HEK293 (cell line): ENCODE measurements around the gene GALE.

Experiments
- BCL11A ChIP-seq: fragments of 450-650 bp; formaldehyde crosslinking; IDR thresholded peaks from 2 replicates; pipeline ENCODE4 v1.5.1; 2016; ENCODE audit warnings: low read depth, missing biosample characterization, missing genetic modification characterization
- GLI4 ChIP-seq: fragments of 450-650 bp; formaldehyde crosslinking; IDR thresholded peaks from 2 replicates; pipeline ENCODE4 v1.5.1; 2016; ENCODE audit warnings: missing biosample characterization, missing genetic modification characterization
- IKZF3 ChIP-seq: fragments of 450-650 bp; IDR thresholded peaks from 2 replicates; pipeline ENCODE4 v1.5.0; 2018; ENCODE audit warnings: missing biosample characterization, mild to moderate bottlenecking, missing genetic modification characterization, moderate library complexity
- REPIN1 ChIP-seq: fragments of 450-650 bp; formaldehyde crosslinking; IDR thresholded peaks from 2 replicates; pipeline ENCODE4 v1.5.1; 2017; ENCODE audit warnings: missing biosample characterization, missing genetic modification characterization, low read depth
- SALL2 ChIP-seq: fragments of 450-650 bp; formaldehyde crosslinking; IDR thresholded peaks from 2 replicates; pipeline ENCODE4 v1.5.0; 2017; ENCODE audit warnings: missing biosample characterization, mild to moderate bottlenecking, missing genetic modification characterization, borderline replicate concordance
- SP7 ChIP-seq: fragments of 450-650 bp; formaldehyde crosslinking; IDR thresholded peaks from 2 replicates; pipeline ENCODE4 v1.5.1; 2016; ENCODE audit warnings: missing biosample characterization, missing genetic modification characterization
- ZNF133 ChIP-seq: fragments of 450-650 bp; formaldehyde crosslinking; IDR thresholded peaks from 2 replicates; pipeline ENCODE4 v1.5.1; 2016; ENCODE audit warnings: missing biosample characterization, missing genetic modification characterization
- ZNF169 ChIP-seq: fragments of 450-650 bp; formaldehyde crosslinking; IDR thresholded peaks from 2 replicates; pipeline ENCODE4 v1.5.1; 2016; ENCODE audit warnings: missing biosample characterization, missing genetic modification characterization
- ZNF292 ChIP-seq: fragments of 450-650 bp; formaldehyde crosslinking; IDR thresholded peaks from 2 replicates; pipeline ENCODE4 v1.5.1; 2016; ENCODE audit warnings: low read depth, missing biosample characterization, missing genetic modification characterization, borderline replicate concordance
- ZNF394 ChIP-seq: fragments of 450-650 bp; formaldehyde crosslinking; IDR thresholded peaks from 2 replicates; pipeline ENCODE4 v1.5.1; 2016; ENCODE audit warnings: missing biosample characterization, missing genetic modification characterization, mild to moderate bottlenecking, moderate library complexity, borderline replicate concordance
- ZNF48 ChIP-seq: fragments of 450-650 bp; formaldehyde crosslinking; IDR thresholded peaks from 2 replicates; pipeline ENCODE4 v1.5.1; 2016; ENCODE audit warnings: missing biosample characterization, missing genetic modification characterization
- ZNF76 ChIP-seq: fragments of 450-650 bp; formaldehyde crosslinking; IDR thresholded peaks from 2 replicates; pipeline ENCODE4; 2016; ENCODE audit warnings: low read depth, missing biosample characterization, missing genetic modification characterization, borderline replicate concordance
- TF ChIP-seq, protein P1 (sequence below): fragments of 450-650 bp; formaldehyde crosslinking; IDR thresholded peaks from 2 replicates; pipeline ENCODE4 v1.5.1; 2016; ENCODE audit warnings: missing biosample characterization, missing genetic modification characterization, low read depth
- TF ChIP-seq, protein P2 (sequence below): fragments of 450-650 bp; formaldehyde crosslinking; IDR thresholded peaks from 2 replicates; pipeline ENCODE4 v1.5.1; 2016; ENCODE audit warnings: missing biosample characterization, missing genetic modification characterization
- TF ChIP-seq, protein P3 (sequence below): fragments of 450-650 bp; formaldehyde crosslinking; IDR thresholded peaks from 2 replicates; pipeline ENCODE4 v1.5.1; 2016; ENCODE audit warnings: missing biosample characterization, missing genetic modification characterization
- TF ChIP-seq, protein P4 (sequence below): fragments of 450-650 bp; formaldehyde crosslinking; conservative IDR thresholded peaks from 2 replicates; pipeline ENCODE4 v1.5.1; 2016; ENCODE audit warnings: low read depth, missing biosample characterization, missing genetic modification characterization
- TF ChIP-seq, protein P5 (sequence below): fragments of 450-650 bp; formaldehyde crosslinking; IDR thresholded peaks from 2 replicates; pipeline ENCODE4 v1.5.1; 2016; ENCODE audit warnings: missing biosample characterization, missing genetic modification characterization
- TF ChIP-seq, protein P6 (sequence below): fragments of 450-650 bp; formaldehyde crosslinking; IDR thresholded peaks from 2 replicates; pipeline ENCODE4 v1.5.1; 2016; ENCODE audit warnings: missing biosample characterization, missing genetic modification characterization, borderline replicate concordance
- TF ChIP-seq, protein P7 (sequence below): fragments of 450-650 bp; formaldehyde crosslinking; IDR thresholded peaks from 2 replicates; pipeline ENCODE4 v1.5.1; 2016; ENCODE audit warnings: missing biosample characterization, missing genetic modification characterization
- TF ChIP-seq, protein P8 (sequence below): fragments of 450-650 bp; formaldehyde crosslinking; IDR thresholded peaks from 2 replicates; pipeline ENCODE4 v1.5.1; 2016; ENCODE audit warnings: missing biosample characterization, missing genetic modification characterization

GALE gene

DNA sequence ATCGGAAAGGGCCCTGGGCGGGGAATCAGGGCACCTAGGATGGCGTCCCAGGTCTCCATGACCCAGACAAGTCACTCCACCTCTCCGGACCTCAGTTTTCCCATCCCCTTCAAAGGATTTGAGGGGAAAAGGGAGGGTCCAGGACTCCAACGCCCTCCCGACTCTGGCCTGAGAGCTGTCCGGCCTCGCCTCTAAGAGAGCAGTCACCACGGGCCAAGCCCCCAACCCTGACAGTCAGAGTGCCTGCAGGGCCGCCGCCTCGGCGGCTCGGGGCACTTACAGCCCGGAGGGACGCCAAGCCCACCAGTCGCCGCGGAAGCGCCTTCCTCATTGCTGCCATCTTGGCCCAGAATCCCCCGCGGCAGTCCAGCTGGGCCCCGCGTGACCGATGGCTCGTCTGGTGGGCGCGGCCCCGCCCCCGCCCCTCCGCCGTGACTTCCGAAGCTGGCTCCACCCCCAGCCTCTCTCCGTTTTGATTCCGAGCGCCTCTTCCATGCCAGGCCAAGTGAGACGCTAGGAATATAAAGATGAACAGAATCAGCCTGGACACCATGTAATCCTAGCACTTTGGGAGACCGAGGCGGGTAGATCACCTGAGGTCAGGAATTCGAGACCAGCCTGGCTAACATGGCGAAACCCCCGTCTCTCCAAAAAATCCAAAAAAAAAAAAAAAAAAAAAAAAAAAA is 24.7 kb upstream of the GALE start, which contains the start of gene HMGCL (continued):
- TF ChIP-seq REPIN1 (tag by site-specific recombination) (no peak), ZNF394 (tag by site-specific recombination) (0 out of 2 replicates have a peak, but pooled peaks have one; percentile 41), BCL11A (tag by site-specific recombination) (no peak), ZNF169 (no peak), ZNF292 (no peak), ZNF48 (tag by site-specific recombination) (no peak), ZNF133 (tag by site-specific recombination) (no peak), ZNF76 (peak; percentile 96), SALL2 (tag by site-specific recombination) (no peak), SP7 (tag by site-specific recombination) (peak; percentile 48; the same call in 1 of the 2 replicates), IKZF3 (no peak), GLI4 (no peak)
- TF ChIP-seq, protein P1, sequence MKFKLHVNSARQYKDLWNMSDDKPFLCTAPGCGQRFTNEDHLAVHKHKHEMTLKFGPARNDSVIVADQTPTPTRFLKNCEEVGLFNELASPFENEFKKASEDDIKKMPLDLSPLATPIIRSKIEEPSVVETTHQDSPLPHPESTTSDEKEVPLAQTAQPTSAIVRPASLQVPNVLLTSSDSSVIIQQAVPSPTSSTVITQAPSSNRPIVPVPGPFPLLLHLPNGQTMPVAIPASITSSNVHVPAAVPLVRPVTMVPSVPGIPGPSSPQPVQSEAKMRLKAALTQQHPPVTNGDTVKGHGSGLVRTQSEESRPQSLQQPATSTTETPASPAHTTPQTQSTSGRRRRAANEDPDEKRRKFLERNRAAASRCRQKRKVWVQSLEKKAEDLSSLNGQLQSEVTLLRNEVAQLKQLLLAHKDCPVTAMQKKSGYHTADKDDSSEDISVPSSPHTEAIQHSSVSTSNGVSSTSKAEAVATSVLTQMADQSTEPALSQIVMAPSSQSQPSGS (tag by site-specific recombination), result no peak
- TF ChIP-seq, protein P2, sequence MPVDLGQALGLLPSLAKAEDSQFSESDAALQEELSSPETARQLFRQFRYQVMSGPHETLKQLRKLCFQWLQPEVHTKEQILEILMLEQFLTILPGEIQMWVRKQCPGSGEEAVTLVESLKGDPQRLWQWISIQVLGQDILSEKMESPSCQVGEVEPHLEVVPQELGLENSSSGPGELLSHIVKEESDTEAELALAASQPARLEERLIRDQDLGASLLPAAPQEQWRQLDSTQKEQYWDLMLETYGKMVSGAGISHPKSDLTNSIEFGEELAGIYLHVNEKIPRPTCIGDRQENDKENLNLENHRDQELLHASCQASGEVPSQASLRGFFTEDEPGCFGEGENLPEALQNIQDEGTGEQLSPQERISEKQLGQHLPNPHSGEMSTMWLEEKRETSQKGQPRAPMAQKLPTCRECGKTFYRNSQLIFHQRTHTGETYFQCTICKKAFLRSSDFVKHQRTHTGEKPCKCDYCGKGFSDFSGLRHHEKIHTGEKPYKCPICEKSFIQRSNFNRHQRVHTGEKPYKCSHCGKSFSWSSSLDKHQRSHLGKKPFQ (tag by site-specific recombination), result no peak
- TF ChIP-seq, protein P3, sequence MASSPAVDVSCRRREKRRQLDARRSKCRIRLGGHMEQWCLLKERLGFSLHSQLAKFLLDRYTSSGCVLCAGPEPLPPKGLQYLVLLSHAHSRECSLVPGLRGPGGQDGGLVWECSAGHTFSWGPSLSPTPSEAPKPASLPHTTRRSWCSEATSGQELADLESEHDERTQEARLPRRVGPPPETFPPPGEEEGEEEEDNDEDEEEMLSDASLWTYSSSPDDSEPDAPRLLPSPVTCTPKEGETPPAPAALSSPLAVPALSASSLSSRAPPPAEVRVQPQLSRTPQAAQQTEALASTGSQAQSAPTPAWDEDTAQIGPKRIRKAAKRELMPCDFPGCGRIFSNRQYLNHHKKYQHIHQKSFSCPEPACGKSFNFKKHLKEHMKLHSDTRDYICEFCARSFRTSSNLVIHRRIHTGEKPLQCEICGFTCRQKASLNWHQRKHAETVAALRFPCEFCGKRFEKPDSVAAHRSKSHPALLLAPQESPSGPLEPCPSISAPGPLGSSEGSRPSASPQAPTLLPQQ (tag by site-specific recombination), result peak; percentile 85
- TF ChIP-seq, protein P4, sequence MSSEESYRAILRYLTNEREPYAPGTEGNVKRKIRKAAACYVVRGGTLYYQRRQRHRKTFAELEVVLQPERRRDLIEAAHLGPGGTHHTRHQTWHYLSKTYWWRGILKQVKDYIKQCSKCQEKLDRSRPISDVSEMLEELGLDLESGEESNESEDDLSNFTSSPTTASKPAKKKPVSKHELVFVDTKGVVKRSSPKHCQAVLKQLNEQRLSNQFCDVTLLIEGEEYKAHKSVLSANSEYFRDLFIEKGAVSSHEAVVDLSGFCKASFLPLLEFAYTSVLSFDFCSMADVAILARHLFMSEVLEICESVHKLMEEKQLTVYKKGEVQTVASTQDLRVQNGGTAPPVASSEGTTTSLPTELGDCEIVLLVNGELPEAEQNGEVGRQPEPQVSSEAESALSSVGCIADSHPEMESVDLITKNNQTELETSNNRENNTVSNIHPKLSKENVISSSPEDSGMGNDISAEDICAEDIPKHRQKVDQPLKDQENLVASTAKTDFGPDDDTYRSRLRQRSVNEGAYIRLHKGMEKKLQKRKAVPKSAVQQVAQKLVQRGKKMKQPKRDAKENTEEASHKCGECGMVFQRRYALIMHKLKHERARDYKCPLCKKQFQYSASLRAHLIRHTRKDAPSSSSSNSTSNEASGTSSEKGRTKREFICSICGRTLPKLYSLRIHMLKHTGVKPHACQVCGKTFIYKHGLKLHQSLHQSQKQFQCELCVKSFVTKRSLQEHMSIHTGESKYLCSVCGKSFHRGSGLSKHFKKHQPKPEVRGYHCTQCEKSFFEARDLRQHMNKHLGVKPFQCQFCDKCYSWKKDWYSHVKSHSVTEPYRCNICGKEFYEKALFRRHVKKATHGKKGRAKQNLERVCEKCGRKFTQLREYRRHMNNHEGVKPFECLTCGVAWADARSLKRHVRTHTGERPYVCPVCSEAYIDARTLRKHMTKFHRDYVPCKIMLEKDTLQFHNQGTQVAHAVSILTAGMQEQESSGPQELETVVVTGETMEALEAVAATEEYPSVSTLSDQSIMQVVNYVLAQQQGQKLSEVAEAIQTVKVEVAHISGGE, result no peak; the same call in 1 of the 2 replicates
- TF ChIP-seq, protein P5, sequence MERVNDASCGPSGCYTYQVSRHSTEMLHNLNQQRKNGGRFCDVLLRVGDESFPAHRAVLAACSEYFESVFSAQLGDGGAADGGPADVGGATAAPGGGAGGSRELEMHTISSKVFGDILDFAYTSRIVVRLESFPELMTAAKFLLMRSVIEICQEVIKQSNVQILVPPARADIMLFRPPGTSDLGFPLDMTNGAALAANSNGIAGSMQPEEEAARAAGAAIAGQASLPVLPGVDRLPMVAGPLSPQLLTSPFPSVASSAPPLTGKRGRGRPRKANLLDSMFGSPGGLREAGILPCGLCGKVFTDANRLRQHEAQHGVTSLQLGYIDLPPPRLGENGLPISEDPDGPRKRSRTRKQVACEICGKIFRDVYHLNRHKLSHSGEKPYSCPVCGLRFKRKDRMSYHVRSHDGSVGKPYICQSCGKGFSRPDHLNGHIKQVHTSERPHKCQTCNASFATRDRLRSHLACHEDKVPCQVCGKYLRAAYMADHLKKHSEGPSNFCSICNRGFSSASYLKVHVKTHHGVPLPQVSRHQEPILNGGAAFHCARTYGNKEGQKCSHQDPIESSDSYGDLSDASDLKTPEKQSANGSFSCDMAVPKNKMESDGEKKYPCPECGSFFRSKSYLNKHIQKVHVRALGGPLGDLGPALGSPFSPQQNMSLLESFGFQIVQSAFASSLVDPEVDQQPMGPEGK, result peak; percentile 83
- TF ChIP-seq, protein P6, sequence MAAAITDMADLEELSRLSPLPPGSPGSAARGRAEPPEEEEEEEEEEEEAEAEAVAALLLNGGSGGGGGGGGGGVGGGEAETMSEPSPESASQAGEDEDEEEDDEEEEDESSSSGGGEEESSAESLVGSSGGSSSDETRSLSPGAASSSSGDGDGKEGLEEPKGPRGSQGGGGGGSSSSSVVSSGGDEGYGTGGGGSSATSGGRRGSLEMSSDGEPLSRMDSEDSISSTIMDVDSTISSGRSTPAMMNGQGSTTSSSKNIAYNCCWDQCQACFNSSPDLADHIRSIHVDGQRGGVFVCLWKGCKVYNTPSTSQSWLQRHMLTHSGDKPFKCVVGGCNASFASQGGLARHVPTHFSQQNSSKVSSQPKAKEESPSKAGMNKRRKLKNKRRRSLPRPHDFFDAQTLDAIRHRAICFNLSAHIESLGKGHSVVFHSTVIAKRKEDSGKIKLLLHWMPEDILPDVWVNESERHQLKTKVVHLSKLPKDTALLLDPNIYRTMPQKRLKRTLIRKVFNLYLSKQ (tag by site-specific recombination), result no peak
- TF ChIP-seq, protein P7, sequence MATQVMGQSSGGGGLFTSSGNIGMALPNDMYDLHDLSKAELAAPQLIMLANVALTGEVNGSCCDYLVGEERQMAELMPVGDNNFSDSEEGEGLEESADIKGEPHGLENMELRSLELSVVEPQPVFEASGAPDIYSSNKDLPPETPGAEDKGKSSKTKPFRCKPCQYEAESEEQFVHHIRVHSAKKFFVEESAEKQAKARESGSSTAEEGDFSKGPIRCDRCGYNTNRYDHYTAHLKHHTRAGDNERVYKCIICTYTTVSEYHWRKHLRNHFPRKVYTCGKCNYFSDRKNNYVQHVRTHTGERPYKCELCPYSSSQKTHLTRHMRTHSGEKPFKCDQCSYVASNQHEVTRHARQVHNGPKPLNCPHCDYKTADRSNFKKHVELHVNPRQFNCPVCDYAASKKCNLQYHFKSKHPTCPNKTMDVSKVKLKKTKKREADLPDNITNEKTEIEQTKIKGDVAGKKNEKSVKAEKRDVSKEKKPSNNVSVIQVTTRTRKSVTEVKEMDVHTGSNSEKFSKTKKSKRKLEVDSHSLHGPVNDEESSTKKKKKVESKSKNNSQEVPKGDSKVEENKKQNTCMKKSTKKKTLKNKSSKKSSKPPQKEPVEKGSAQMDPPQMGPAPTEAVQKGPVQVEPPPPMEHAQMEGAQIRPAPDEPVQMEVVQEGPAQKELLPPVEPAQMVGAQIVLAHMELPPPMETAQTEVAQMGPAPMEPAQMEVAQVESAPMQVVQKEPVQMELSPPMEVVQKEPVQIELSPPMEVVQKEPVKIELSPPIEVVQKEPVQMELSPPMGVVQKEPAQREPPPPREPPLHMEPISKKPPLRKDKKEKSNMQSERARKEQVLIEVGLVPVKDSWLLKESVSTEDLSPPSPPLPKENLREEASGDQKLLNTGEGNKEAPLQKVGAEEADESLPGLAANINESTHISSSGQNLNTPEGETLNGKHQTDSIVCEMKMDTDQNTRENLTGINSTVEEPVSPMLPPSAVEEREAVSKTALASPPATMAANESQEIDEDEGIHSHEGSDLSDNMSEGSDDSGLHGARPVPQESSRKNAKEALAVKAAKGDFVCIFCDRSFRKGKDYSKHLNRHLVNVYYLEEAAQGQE (tag by site-specific recombination), result no peak
- TF ChIP-seq, protein P8, sequence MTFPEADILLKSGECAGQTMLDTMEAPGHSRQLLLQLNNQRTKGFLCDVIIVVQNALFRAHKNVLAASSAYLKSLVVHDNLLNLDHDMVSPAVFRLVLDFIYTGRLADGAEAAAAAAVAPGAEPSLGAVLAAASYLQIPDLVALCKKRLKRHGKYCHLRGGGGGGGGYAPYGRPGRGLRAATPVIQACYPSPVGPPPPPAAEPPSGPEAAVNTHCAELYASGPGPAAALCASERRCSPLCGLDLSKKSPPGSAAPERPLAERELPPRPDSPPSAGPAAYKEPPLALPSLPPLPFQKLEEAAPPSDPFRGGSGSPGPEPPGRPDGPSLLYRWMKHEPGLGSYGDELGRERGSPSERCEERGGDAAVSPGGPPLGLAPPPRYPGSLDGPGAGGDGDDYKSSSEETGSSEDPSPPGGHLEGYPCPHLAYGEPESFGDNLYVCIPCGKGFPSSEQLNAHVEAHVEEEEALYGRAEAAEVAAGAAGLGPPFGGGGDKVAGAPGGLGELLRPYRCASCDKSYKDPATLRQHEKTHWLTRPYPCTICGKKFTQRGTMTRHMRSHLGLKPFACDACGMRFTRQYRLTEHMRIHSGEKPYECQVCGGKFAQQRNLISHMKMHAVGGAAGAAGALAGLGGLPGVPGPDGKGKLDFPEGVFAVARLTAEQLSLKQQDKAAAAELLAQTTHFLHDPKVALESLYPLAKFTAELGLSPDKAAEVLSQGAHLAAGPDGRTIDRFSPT, result peak; percentile 34; the same call in 1 of the 2 replicates
